Heart left ventricle (tissue), 13 donors: ENCODE data around the gene TARS2.

Experiments
- CTCF ChIP-seq, 12 donors: fragments of 200-600 bp; sonication (generic) in 4 of 12; IDR thresholded peaks; one replicate each; pipeline versions ENCODE4 v1.5.0 to v1.8.0; 2018 to 2022; ENCODE audit warnings: antibody characterized with exemption in 12 of 12, mild to moderate bottlenecking in 5 of 12
- POLR2A ChIP-seq, 2 donors: fragments of 450-650 bp; IDR thresholded peaks; one replicate each; pipeline ENCODE4 v1.6.1; 2017; ENCODE audit warnings: antibody characterized with exemption in 2 of 2, mild to moderate bottlenecking in 2 of 2, moderate library complexity in 2 of 2
- donor health status: ischemic (EF 13 %, LVEDD 7.1; RV severe dilation, severe dysfunction).
- donor health status: DM: no; HTN: yes; CAD: no.
- donor health status: DM: no; HTN: no; CAD: no.
- donor health status: ischemic (EF 25% LVEDD 6.9; RV normal size, moderate dysfunction).
- donor health status: ischemic (EF 25% LVEDD 5.7; RV mildly dilated, moderate dysfunction).
- donor health status: ischemic (EF 35%, LVEDD 5.7; RV mildly dilated, moderate dysfunction).
- donor health status: nonischemic (EF 11% LVEDD 7.7; RV severe dilation, severe dysfunction).
- donor health status: DM: yes; HTN: yes; CAD: no.
- donor health status: PGD.
- donor health status: ischemic (EF 29% LVEDD 5.4; RV normal size, mild dysfunction).
- donor health status: nonischemic (EF 23%, LVEDD 6.1; RV moderate dilation, normal function).

- TF ChIP-seq CTCF (IDR thresholded peaks at IDR 0.05) (no peak), POLR2A (IDR thresholded peaks at IDR 0.05) (no peak)
These were observed 9.5 kb upstream of the TARS2 start for GRCh38 chr1:150477733-150478132.
